Cerebellar cortex (tissue), 1 donor: ENCODE data around the gene KIF22.
"Not testable (repeated sequence)": the region's sequence is repeated elsewhere in the genome, so short reads cannot be mapped to it uniquely, and the experiment has no call there.

Experiments
- DNase-seq: peaks from one replicate; pipeline ENCODE4 v3.0.0-alpha.2; 2015; ENCODE audit warnings: low spot score

Gene KIF22

GRCh38 chr16:29766571-29766970 is 24.0 kb upstream of the KIF22 start:
- no peak for DNase-seq

GRCh38 chr16:29767062-29767461 is 23.5 kb upstream of the KIF22 start:
- DNase-seq: no peak

GRCh38 chr16:29769507-29769906 is 21.0 kb upstream of the KIF22 start:
- DNase-seq: no peak

GRCh38 chr16:29770250-29770929 is 20.2 kb upstream of the KIF22 start:
- DNase-seq: no peak

- not testable (repeated sequence) for DNase-seq
These were observed 18.2 kb upstream of the KIF22 start for GRCh38 chr16:29772330-29772729.

GRCh38 chr16:29774730-29775129 is 15.8 kb upstream of the KIF22 start:
- DNase-seq: no peak

- DNase-seq: no peak
These were observed 14.7 kb upstream of the KIF22 start for GRCh38 chr16:29775742-29776408.

- no peak for DNase-seq
These were observed 12.8 kb upstream of the KIF22 start, which contains the start of gene ZG16 for GRCh38 chr16:29777576-29778350. Gene ZG16 (plus strand): TSS chr16:29778256. CDS start chr16:29779267, 1,011 bp downstream.

GRCh38 chr16:29779474-29779873 is 11.1 kb upstream of the KIF22 start:
- DNase-seq: no peak

- DNase-seq: not testable (repeated sequence)
These were observed 7.2 kb upstream of the KIF22 start for GRCh38 chr16:29783094-29783953.

GRCh38 chr16:29784157-29784556 is 6.4 kb upstream of the KIF22 start:
- no peak for DNase-seq

- peak; percentile 65 for DNase-seq
These were observed 5.5 kb upstream of the KIF22 start for GRCh38 chr16:29784901-29785500.

GRCh38 chr16:29787155-29787554 is 3.4 kb upstream of the KIF22 start:
- not testable (repeated sequence) for DNase-seq

- DNase-seq: no peak
These were observed 772 bp upstream of the KIF22 start for GRCh38 chr16:29789775-29790182.

- DNase-seq: no peak
These were observed 646 bp downstream of the KIF22 start for GRCh38 chr16:29790949-29791844.

- no peak for DNase-seq
These were observed 1.6 kb downstream of the KIF22 start for GRCh38 chr16:29791845-29792807.

- DNase-seq: not testable (repeated sequence)
These were observed 2.6 kb downstream of the KIF22 start for GRCh38 chr16:29793153-29793552.

GRCh38 chr16:29794231-29794710 is 3.7 kb downstream of the KIF22 start:
- no peak for DNase-seq

- DNase-seq: no peak
These were observed 11.9 kb downstream of the KIF22 start for GRCh38 chr16:29802416-29802935.
